GM12801 (cell line): ENCODE measurements around the gene SH2D2A.

Experiments
- CTCF ChIP-seq: IDR thresholded peaks from one replicate; pipeline ENCODE4 v1.5.1; 2011; ENCODE audit warnings: control low read depth; ENCODE audit not compliant: insufficient read length; ENCODE audit errors: extremely low read depth

Gene SH2D2A

DNA sequence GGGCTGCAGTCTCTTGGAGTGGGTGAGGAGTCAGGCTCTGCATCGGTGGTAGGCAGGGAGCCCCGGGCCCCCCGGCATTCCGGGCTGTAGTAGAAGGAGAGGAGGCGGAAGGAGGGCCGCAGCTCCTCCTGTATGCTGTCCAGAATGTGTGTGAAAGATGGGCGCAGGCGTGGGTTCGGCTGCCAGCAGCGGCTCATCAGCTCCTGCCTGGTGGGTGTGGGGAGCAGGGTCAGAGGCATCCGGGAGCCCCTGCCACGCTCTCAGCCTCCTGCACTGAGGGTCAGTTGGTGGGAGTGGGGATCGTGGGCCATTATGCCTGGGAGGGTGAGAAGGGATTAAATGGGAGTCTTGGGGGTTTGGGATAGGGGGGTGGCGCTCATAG lies 24.2 kb upstream of the SH2D2A start:
- TF ChIP-seq CTCF = no peak

DNA sequence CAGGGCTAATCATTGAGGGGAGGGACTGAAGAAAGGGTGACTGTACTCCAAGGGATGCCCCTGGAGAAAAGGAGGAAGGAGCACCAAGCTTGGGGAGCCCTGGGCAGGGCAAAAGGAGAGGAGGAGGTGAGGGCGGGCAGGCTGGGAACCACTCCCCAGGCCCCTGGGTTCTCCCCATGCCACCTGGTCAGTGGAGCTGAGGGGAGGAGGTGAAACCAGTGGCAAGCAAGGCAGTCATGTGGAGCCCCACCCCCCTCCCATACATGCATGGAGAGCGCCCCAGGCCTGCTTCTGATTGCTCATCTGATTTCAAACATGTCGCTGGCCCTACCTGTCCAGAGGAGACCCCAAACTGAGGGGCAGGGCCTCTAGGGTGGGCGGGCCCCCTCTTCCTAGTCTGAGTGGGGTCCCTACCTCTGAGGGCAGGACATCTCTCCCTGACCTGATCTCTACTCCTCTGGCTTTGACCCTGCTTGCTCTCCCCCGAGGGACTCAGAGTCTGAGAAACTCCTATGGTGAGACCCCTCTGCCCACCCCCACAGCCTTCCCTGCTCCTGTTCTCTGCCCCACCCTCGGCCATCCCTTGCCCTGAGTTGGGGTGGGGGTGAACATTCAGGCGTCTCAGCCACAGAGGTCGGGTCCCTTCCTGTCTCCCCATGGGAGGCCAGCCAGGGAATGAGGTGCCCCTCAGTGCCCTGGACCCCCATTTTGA lies 23.7 kb upstream of the SH2D2A start:
- TF ChIP-seq CTCF = no peak

DNA sequence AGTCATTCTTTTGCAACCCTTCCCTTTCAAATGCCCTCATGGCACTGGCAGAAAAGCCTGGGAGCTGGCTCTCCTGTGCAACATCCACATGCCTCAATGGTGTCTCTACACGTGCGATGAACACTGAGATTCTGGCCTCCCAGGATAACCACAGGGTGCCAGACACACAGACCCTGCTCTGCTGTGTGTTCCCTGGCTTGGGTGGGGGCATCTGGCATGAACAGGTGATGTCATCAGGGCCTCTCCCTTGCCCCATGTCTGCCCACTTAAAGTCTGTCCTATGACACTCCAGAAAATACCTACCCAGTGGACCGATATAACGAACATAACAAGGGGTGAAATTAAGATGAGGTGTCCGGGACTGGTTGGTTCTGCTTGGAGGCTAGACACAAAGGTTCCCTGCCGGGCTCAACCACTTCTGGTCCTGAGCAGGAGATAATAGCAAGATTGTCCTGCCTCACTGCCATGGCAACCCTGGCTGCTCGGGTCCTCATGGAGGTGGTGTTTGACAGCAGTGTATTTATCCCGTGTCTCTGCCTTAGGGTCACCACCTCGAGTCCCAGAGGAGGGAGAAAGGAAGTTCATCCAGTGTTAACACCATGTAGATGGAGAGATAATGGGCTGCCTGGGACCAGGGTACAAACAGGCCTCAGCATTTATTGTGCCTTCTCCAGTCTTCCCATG lies 22.9 kb upstream of the SH2D2A start:
- no peak for TF ChIP-seq CTCF

DNA sequence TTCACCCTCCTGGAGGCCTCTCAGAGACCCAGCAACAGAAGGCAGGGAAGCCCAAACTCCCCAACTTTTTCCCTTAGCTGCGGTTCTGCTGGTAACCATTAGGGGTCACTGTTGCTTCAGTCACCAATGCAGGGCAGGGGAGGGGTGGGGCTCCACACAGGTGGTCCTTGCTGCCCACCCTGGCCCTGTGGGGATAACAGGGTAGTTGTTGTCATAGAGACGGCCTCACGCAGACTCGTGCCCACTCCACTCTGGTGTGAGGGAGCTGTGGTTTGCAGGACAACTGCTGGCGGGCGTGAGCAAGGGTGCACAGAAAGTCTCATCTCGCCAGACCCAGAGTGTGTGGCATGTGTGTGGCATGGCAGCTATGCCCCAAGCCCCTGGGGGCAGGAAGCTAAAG lies 22.3 kb upstream of the SH2D2A start:
- TF ChIP-seq CTCF = no peak

DNA sequence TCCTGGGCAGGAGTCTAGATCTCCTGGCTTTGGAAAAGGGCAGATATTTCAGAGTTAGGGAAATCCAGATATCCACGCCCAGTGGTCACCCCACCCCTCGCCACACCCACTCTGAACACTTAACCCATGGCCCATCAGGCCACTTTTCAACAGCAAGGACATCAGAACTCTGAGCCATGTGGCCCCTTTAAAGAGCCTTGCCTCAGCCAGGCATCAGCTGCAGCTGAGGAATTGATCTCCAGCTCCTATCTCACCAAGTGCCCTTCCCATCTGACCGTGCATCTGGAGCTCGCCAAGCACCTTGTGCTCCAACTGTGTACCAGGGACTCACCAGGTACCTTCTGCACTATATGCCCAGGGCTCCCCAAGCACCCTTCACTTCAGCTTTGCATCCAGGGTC lies 20.2 kb upstream of the SH2D2A start:
- no peak for TF ChIP-seq CTCF

DNA sequence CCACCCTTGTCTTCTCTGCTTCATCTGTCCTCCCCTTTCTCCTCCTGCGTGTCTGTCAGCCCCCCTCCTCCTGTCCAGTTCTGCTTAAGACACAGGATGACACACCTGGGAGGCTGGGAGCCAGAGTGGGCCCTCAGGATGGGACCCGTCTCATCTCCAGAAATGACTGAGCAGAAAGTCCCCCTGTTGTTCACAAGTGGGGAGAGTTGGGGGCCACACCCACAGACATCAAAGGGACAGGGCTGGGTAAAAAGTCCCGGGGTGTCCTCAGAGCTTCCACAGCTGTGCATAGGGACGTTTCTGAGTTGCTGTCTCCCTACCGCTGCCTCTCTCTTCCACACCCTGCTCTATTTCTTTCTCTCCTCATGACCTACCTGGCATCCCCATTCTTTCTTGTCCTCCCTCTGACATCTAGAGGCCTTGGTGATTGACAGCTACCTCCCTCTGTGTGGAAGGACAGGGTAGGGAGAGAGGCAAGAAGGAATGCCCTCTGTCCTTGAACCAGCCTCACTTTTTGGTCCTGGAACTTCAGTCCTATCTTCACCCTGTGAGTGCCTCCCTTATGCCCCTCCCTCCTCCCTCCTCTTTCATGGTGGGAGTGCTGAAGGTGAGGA lies 19.5 kb upstream of the SH2D2A start:
- TF ChIP-seq CTCF = no peak

DNA sequence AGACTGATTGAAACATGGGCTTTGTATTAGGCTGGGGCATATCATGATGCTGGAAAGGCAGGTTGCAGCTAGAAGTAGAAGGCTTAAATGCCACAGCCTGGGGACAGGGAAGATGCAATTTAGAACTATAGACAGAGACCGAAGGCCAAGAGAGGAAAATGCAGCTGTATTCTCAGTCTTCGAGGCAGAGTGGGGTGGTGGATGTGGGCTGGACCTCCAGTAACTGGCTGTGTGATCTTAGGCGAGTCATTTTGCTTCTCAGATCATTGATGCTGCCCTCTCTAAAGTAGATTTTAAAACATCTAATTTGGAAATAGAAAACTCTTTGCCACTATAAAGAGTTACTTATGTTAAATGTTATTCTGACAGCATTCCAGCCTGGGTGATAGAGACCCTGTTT lies 17.7 kb upstream of the SH2D2A start:
- no peak for TF ChIP-seq CTCF
